22Rv1 (cell line): ENCODE data around the gene RAB3B.

Experiments used
- ZFX ChIP-seq: fragments of 450-650 bp; IDR thresholded peaks from 2 replicates; pipeline ENCODE4 v1.6.1; 2017; ENCODE audit warnings: antibody characterized with exemption, borderline replicate concordance
- TF ChIP-seq, protein P1 (sequence below): fragments of 450-650 bp; IDR thresholded peaks from 2 replicates; pipeline ENCODE4 v1.5.1; 2017; ENCODE audit warnings: mild to moderate bottlenecking

DNA sequence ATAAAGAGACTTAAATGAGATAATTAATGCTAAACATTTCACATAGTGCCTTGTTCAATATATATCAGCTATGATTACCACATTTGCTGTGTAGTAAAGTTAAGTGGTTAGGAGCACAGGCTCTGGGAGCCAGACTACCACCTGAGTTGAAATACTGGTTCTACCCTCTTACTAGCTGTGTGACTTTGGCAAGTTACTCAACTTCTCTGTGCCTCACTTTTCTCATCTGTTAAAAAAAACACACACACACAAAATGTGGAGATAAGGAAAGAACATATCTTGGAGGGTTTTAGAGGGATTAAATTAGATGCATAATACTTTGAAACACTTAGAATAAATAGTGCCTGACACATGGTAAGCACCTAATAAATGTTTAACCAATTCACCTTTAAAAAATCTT is 60.2 kb downstream of the RAB3B start:
- TF ChIP-seq, protein P1, sequence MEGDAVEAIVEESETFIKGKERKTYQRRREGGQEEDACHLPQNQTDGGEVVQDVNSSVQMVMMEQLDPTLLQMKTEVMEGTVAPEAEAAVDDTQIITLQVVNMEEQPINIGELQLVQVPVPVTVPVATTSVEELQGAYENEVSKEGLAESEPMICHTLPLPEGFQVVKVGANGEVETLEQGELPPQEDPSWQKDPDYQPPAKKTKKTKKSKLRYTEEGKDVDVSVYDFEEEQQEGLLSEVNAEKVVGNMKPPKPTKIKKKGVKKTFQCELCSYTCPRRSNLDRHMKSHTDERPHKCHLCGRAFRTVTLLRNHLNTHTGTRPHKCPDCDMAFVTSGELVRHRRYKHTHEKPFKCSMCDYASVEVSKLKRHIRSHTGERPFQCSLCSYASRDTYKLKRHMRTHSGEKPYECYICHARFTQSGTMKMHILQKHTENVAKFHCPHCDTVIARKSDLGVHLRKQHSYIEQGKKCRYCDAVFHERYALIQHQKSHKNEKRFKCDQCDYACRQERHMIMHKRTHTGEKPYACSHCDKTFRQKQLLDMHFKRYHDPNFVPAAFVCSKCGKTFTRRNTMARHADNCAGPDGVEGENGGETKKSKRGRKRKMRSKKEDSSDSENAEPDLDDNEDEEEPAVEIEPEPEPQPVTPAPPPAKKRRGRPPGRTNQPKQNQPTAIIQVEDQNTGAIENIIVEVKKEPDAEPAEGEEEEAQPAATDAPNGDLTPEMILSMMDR, result no peak
- no peak for TF ChIP-seq ZFX
